Tibial nerve (tissue), 4 donors: ENCODE measurements around the gene GUCY2C. TPM values are rescaled to one million over a fixed set of nuclear protein-coding genes. Genes with fewer than 3 reads are reported as not detected.

Experiments
- DNase-seq, 2 donors: peaks; one replicate each; pipeline ENCODE4 v3.0.0-alpha.2; 2019; ENCODE audit warnings: low spot score in 2 of 2
- H3K27ac ChIP-seq, 4 donors: fragments of 200-600 bp; sonication (generic) in 3 of 4; one replicate each; pipeline ENCODE4 v1.5.1; 2017 to 2019; ENCODE audit warnings: mild to moderate bottlenecking in 1 of 4
- H3K27me3 ChIP-seq, 2 donors: fragments of 200-600 bp; sonication (generic) in 1 of 2; one replicate each; pipeline versions ENCODE4 v1.5.1 to v1.6.0; 2017 to 2019
- H3K36me3 ChIP-seq, 3 donors: fragments of 200-600 bp; sonication (generic); one replicate each; pipeline ENCODE4 v1.5.1; 2018 to 2019
- H3K4me1 ChIP-seq, 4 donors: fragments of 200-600 bp; sonication (generic) in 3 of 4; one replicate each; pipeline ENCODE4 v1.5.1; 2017 to 2019
- H3K4me3 ChIP-seq, 4 donors: fragments of 200-600 bp; sonication (generic) in 3 of 4; one replicate each; pipeline ENCODE4 v1.5.1; 2017 to 2019; ENCODE audit warnings: mild to moderate bottlenecking in 1 of 4, moderate library complexity in 1 of 4
- H3K9me3 ChIP-seq, 4 donors: fragments of 200-600 bp; sonication (generic) in 3 of 4; one replicate each; pipeline ENCODE4 v1.5.1; 2017 to 2019
- EP300 ChIP-seq, 2 donors: sonication (generic); formaldehyde crosslinking; IDR thresholded peaks; one replicate each; pipeline ENCODE4 v1.6.1; 2017; ENCODE audit warnings: antibody characterized with exemption in 2 of 2, mild to moderate bottlenecking in 1 of 2
- POLR2A ChIP-seq, 2 donors: fragments of 450-650 bp; IDR thresholded peaks; one replicate each; pipeline ENCODE4 v1.6.1; 2017; ENCODE audit warnings: antibody characterized with exemption in 2 of 2, mild to moderate bottlenecking in 2 of 2, moderate library complexity in 2 of 2
- WGBS, 2 donors: methylation state at CpG; one replicate each; pipeline ENCODE4 v1.1.5; 2018; 5-methylcytosine and 5-hydroxymethylcytosine counted together
- total RNA-seq, 4 donors: library from RNA; depleted of rRNA; stranded (reverse); fragments of >200 nt; gene quantifications; one replicate each; pipeline ENCODE4 v1.1.0, GENCODE V29; 2016
- TF ChIP-seq, protein P1 (sequence below), 5 experiments: fragments of 200-600 bp in 3 of 5; fragments of 450-650 bp in 2 of 5; sonication (generic) in 3 of 5; IDR thresholded peaks; one replicate each; pipeline ENCODE4 v1.5.1; 2016 to 2019; ENCODE audit warnings: antibody characterized with exemption in 5 of 5, mild to moderate bottlenecking in 3 of 5, moderate library complexity in 2 of 5

Gene GUCY2C
- total RNA-seq, 4 donors from 2014 or later = not detected

DNA sequence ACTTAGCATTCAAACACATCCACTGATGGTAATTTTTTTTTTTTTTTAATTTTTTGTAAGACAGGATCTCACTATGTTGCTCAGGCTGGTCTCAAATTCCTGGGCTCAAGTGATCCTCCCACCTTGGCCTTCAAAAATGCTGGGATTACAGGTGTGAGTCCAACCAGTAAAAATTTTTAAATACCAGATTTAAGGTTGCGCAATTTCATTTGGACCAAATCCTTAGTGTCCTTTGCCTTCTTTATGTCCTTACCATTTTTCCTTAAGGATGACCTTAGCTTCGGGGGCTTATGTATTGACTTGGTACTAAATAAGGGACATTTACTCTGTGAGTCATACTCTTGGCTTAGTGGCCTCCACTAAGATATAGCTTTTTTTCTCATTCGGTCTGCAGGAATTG, 124.6 kb downstream of the GUCY2C start:
- Histone ChIP-seq H3K27me3 (peaks cover 0 to 6% of the 10 kb centered on the region in 2 donors), H3K4me1 (peaks cover 0 to 7% (median 0%) of the 10 kb centered on the region in 4 donors), H3K4me3 (no peak overlapping the region), H3K27ac (no peak overlapping the region), H3K9me3 (no peaks in the 10 kb centered on the region), H3K36me3 (no peaks in the 10 kb centered on the region)
- TF ChIP-seq, protein P1, sequence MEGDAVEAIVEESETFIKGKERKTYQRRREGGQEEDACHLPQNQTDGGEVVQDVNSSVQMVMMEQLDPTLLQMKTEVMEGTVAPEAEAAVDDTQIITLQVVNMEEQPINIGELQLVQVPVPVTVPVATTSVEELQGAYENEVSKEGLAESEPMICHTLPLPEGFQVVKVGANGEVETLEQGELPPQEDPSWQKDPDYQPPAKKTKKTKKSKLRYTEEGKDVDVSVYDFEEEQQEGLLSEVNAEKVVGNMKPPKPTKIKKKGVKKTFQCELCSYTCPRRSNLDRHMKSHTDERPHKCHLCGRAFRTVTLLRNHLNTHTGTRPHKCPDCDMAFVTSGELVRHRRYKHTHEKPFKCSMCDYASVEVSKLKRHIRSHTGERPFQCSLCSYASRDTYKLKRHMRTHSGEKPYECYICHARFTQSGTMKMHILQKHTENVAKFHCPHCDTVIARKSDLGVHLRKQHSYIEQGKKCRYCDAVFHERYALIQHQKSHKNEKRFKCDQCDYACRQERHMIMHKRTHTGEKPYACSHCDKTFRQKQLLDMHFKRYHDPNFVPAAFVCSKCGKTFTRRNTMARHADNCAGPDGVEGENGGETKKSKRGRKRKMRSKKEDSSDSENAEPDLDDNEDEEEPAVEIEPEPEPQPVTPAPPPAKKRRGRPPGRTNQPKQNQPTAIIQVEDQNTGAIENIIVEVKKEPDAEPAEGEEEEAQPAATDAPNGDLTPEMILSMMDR (IDR thresholded peaks at IDR 0.05) = no peak
- no peak for TF ChIP-seq POLR2A (IDR thresholded peaks at IDR 0.05)
- TF ChIP-seq EP300 (IDR thresholded peaks at IDR 0.05) = no peak
- DNase-seq = no peak
- 91 to 94% methylated on average over 3 of the region's 3 CpGs for WGBS, 2 donors

DNA sequence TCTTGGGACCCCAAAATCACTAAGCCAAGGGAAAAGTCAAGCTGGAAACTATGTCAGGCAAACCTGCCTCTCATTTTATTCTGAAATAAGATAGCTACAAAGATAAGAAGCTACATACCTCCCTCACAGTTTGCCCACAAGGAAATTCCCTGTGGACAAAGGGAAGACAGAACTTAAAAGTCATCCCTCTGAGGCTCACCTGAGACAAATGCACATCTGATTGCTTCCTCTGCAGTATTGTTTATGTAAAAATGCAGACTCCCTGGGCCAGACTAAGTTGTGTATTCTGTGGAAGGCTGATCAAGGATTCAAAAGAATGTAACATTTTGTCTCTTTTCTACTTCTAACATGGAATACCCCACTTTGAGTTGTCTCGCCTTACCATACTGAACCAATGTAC, 126.2 kb downstream of the GUCY2C start:
- H3K4me1 ChIP-seq = peaks cover 0 to 7% (median 0%) of the 10 kb centered on the region in 4 donors
- H3K9me3 ChIP-seq = no peaks in the 10 kb centered on the region
- 97 to 100% methylated on average over 1 of the region's 1 CpG for WGBS, 2 donors
- no peaks in the 10 kb centered on the region for H3K36me3 ChIP-seq
- TF ChIP-seq, protein P1 (IDR thresholded peaks at IDR 0.05) = no peak
- no peak for TF ChIP-seq POLR2A (IDR thresholded peaks at IDR 0.05)
- no peak for TF ChIP-seq EP300 (IDR thresholded peaks at IDR 0.05)
- H3K27me3 ChIP-seq = peaks cover 0 to 8% of the 10 kb centered on the region in 2 donors
- H3K4me3 ChIP-seq = no peak overlapping the region
- DNase-seq = no peak
- H3K27ac ChIP-seq = no peak overlapping the region

DNA sequence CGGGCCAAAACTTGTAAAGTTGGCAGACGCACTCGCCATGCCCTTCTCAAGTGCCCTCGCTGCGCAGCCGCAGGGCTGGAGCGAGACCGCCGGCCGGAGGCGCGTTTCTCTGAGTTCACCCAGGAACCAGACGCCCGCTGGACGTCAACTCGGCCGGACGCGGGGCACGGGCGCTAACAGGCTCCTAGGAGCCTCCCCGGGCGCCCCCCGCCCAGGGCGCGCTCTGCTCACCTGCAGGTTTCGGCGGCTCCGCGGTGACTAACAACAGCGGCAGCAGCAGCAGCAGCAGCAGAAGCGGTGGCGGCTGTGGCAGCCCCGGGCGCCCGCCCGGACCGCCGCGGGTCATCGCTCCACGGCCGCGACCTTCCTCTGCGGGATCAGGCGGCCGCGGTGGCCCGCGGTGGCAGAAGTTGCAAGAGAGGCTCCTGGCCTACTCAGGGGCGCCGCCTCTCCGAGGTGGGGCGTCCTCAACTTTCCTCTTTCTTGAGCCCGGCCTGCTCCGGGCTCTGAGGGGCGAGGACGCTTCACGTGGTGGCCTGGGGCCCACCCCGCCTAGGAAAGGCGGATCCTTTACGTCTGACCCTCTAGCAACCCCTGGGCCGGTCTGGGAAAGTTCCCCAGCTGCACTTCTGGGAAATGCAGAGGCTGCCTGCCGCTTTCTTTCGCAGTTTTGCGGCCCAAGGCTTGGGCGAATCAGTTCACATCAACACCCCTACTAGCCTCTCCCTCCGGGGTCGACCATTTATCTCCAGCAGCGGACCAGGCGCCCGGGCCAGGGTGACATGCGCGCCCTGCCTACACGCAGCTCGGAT, 128.8 kb downstream of the GUCY2C start, which contains the start of gene PLBD1:
Gene PLBD1, minus strand, starts transcription at position 533 of the 812 bp plus-strand sequence. Its CDS starts 187 bp downstream, at position 346.
- Histone ChIP-seq H3K4me3 (peak within 1 kb of the TSS; percentile 36 to 62 (median 48)), H3K27ac (peak within 1 kb of the TSS in 3 of 4 donors; percentile 39 to 78 (median 71)), H3K36me3 (no peaks in the 10 kb centered on the region), H3K9me3 (no peaks in the 10 kb centered on the region), H3K27me3 (peaks cover 0 to 8% of the 10 kb centered on the region in 2 donors), H3K4me1 (peaks cover 0 to 7% (median 0%) of the 10 kb centered on the region in 4 donors)
- 6 to 13% methylated on average over 28 to 44 of the region's 76 CpGs for WGBS, 2 donors
- DNase-seq = peak in 1 of 2 donors; percentile 21
- TF ChIP-seq, protein P1 (IDR thresholded peaks at IDR 0.05) = no peak
- TF ChIP-seq EP300 (IDR thresholded peaks at IDR 0.05) = no peak
- TF ChIP-seq POLR2A (IDR thresholded peaks at IDR 0.05) = no peak

DNA sequence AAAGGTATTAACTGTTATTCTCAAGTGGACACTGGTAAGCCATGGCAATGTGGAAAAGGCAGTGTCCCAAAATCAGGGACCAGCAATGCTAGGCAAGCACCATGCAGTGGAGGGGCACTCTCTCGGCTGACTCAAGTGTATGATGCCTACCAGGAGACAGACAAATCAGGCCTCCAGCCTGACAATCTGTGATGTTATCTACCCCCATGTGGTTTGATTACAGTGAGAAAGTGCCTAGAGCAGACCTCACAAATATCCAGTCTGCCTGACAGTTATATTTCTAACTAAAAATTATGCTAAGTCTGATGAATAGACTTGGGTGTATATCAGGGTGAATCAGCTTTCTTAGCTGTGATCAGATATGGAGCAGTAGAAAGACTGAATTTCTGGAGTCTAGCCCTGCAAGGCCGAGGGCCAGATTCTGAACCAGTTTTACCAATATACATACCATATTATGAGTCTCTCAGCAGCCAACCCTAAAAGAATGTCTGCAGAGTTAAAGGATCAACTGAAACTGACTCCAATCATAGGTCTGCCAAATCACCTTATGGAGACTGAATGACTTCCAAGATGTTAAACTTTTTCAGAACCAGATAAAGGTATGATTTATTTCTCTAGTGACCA, 132.0 kb downstream of the GUCY2C start:
- no peak overlapping the region for H3K27ac ChIP-seq
- H3K9me3 ChIP-seq = no peaks in the 10 kb centered on the region
- WGBS, 2 donors = 86 to 94% methylated on average over 2 of the region's 2 CpGs
- H3K4me1 ChIP-seq = peaks cover 0 to 7% (median 0%) of the 10 kb centered on the region in 4 donors
- peaks cover 0 to 8% of the 10 kb centered on the region in 2 donors for H3K27me3 ChIP-seq
- no peak for DNase-seq
- H3K36me3 ChIP-seq = no peaks in the 10 kb centered on the region
- H3K4me3 ChIP-seq = no peak overlapping the region
- no peak for TF ChIP-seq EP300 (IDR thresholded peaks at IDR 0.05)
- TF ChIP-seq POLR2A (IDR thresholded peaks at IDR 0.05) = no peak
- TF ChIP-seq, protein P1 (IDR thresholded peaks at IDR 0.05) = no peak

DNA sequence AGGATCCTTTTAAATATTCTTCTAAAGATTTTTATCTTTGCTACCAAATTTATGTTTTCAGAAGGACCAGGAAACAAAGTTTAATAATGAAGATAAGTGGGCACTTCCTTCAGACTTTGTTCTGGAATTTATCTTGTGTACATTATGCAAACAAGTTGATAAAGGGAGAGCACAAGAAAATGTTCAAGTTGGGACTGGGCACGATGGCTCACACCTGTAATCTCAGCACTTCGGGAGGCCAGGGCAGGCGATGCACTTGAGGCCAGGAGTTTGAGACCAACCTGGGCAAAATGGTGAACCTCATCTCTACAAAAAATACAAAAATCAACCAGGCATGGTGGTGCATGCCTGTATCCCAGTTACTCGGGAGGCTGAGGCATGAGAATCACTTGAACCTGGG, 133.4 kb downstream of the GUCY2C start:
- WGBS, 2 donors = 94% methylated on average over 4 of the region's 4 CpGs
- peaks cover 0 to 7% (median 0%) of the 10 kb centered on the region in 4 donors for H3K4me1 ChIP-seq
- no peak for TF ChIP-seq EP300 (IDR thresholded peaks at IDR 0.05)
- TF ChIP-seq, protein P1 (IDR thresholded peaks at IDR 0.05) = no peak
- no peak for TF ChIP-seq POLR2A (IDR thresholded peaks at IDR 0.05)
- DNase-seq = no peak
- no peaks in the 10 kb centered on the region for H3K9me3 ChIP-seq
- H3K27ac ChIP-seq = no peak overlapping the region
- peaks cover 0 to 8% of the 10 kb centered on the region in 2 donors for H3K27me3 ChIP-seq
- H3K36me3 ChIP-seq = no peaks in the 10 kb centered on the region
- H3K4me3 ChIP-seq = no peak overlapping the region
